ENCODE data around the gene BOLA2B. TPM values are rescaled to one million over a fixed set of nuclear protein-coding genes. Genes with fewer than 3 reads are reported as not detected.

BOLA2B gene
- total and polyA plus RNA-seq, 12 donors, result 38.2 to 226 (median 58.9) TPM

GRCh38 chr16:30145657-30146056 is 47.8 kb downstream of the BOLA2B start:
- peaks cover 0 to 17% (median 0%) of the 10 kb centered on the region in 9 donors for H3K4me1 ChIP-seq
- no peak for DNase-seq
- no peaks in the 10 kb centered on the region for H3K36me3 ChIP-seq
- no peak for ATAC-seq
- WGBS, 2 donors, result 46 to 58% methylated on average over 1 of the region's 1 CpG
- H3K27me3 ChIP-seq, result no peaks in the 10 kb centered on the region
- H3K4me3 ChIP-seq, result no peak overlapping the region
- H3K27ac ChIP-seq, result no peak overlapping the region
- peaks cover 0 to 19% (median 4%) of the 10 kb centered on the region in 11 donors for H3K9me3 ChIP-seq
- no peak for TF ChIP-seq CTCF (IDR thresholded peaks at IDR 0.05)
- intact Hi-C loops (cut with DNase I), result no loop called here

- Histone ChIP-seq H3K27me3 (no peaks in the 10 kb centered on the region), H3K27ac (no peak overlapping the region), H3K4me3 (no peak overlapping the region), H3K4me1 (peaks cover 0 to 20% (median 0%) of the 10 kb centered on the region in 9 donors), H3K36me3 (no peaks in the 10 kb centered on the region), H3K9me3 (peaks cover 0 to 15% (median 4%) of the 10 kb centered on the region in 11 donors)
- ATAC-seq (no peak), DNase-seq (no peak)
- 51 to 96% methylated on average over 1 of the region's 1 CpG for WGBS, 2 donors
- intact Hi-C loops (cut with DNase I), result no loop called here
- no peak for TF ChIP-seq CTCF (IDR thresholded peaks at IDR 0.05)
These were observed 48.5 kb downstream of the BOLA2B start for GRCh38 chr16:30144917-30145316.

- Histone ChIP-seq H3K27me3 (no peaks in the 10 kb centered on the region), H3K36me3 (no peaks in the 10 kb centered on the region), H3K4me1 (peaks cover 0 to 22% (median 0%) of the 10 kb centered on the region in 9 donors), H3K4me3 (no peak overlapping the region), H3K9me3 (peaks cover 0 to 6% (median 4%) of the 10 kb centered on the region in 11 donors), H3K27ac (no peak overlapping the region)
- ATAC-seq (no peak), DNase-seq (no peak)
- TF ChIP-seq CTCF (IDR thresholded peaks at IDR 0.05), result no peak
- intact Hi-C loops (cut with DNase I), result no loop called here
These were observed 49.4 kb downstream of the BOLA2B start for GRCh38 chr16:30144017-30144416.

- no peak for TF ChIP-seq CTCF (IDR thresholded peaks at IDR 0.05)
- no peaks in the 10 kb centered on the region for H3K36me3 ChIP-seq
- no peak overlapping the region for H3K27ac ChIP-seq
- no peaks in the 10 kb centered on the region for H3K9me3 ChIP-seq
- DNase-seq, result no peak
- H3K4me1 ChIP-seq, result peaks cover 0 to 21% (median 0%) of the 10 kb centered on the region in 9 donors
- H3K27me3 ChIP-seq, result no peaks in the 10 kb centered on the region
- intact Hi-C loops (cut with DNase I), result no loop called here
- no peak for ATAC-seq
- no peak overlapping the region for H3K4me3 ChIP-seq
- 57 to 65% methylated on average over 2 of the region's 2 CpGs for WGBS, 2 donors
These were observed 50.1 kb downstream of the BOLA2B start for GRCh38 chr16:30143347-30143702.

Other genes starting within 250 kb of the BOLA2B start
- 100 to 1,000 TPM in 1 of 10 donors, 10 to 100 TPM in 9; 53.0 to 105 (median 67.1) TPM for gene TMEM219, start 231.6 kb downstream of the BOLA2B start, total RNA-seq
- 10 to 100 TPM; 80.4 to 85.9 TPM for gene TMEM219, start 231.6 kb downstream of the BOLA2B start, polyA plus RNA-seq
- 10 to 100 TPM; 27.0 to 40.6 (median 32.7) TPM for gene TAOK2, start 219.8 kb downstream of the BOLA2B start, total RNA-seq
- 10 to 100 TPM; 27.6 to 50.4 TPM for gene TAOK2, start 219.8 kb downstream of the BOLA2B start, polyA plus RNA-seq
- 10 to 100 TPM; 14.4 to 23.2 (median 17.1) TPM for gene HIRIP3, start 198.0 kb downstream of the BOLA2B start, total RNA-seq
- gene HIRIP3, start 198.0 kb downstream of the BOLA2B start, polyA plus RNA-seq, result 10 to 100 TPM; 17.9 to 22.4 TPM
- 10 to 100 TPM; 23.2 to 34.8 (median 30.6) TPM for gene INO80E, start 197.4 kb downstream of the BOLA2B start, total RNA-seq
- gene INO80E, start 197.4 kb downstream of the BOLA2B start, polyA plus RNA-seq, result 10 to 100 TPM; 63.2 to 80.4 TPM
- gene DOC2A, start 182.6 kb downstream of the BOLA2B start, total RNA-seq, result under 1 TPM in 4 of 10 donors, not detected in 6; 0.27 to 0.95 (median 0.48) TPM
- 1 to 10 TPM in 1 of 2 donors, under 1 TPM in 1; 0.41 to 2.7 TPM for gene DOC2A, start 182.6 kb downstream of the BOLA2B start, polyA plus RNA-seq
- gene C16orf92, start 170.5 kb downstream of the BOLA2B start, total RNA-seq, result not detected
- gene C16orf92, start 170.5 kb downstream of the BOLA2B start, polyA plus RNA-seq, result not detected
- gene TLCD3B, start 162.4 kb downstream of the BOLA2B start, total RNA-seq, result not detected
- under 1 TPM in 1 of 2 donors, not detected in 1; 0.29 TPM for gene TLCD3B, start 162.4 kb downstream of the BOLA2B start, polyA plus RNA-seq
- 1,000 to 10,000 TPM; 3,057 to 4,582 (median 3,914) TPM for gene ALDOA, start 127.9 kb downstream of the BOLA2B start, total RNA-seq
- gene ALDOA, start 127.9 kb downstream of the BOLA2B start, polyA plus RNA-seq, result 1,000 to 10,000 TPM; 2,873 to 3,079 TPM
- gene PPP4C, start 117.7 kb downstream of the BOLA2B start, total RNA-seq, result 10 to 100 TPM; 35.2 to 50.0 (median 42.4) TPM
- gene PPP4C, start 117.7 kb downstream of the BOLA2B start, polyA plus RNA-seq, result 10 to 100 TPM; 34.5 to 82.1 TPM
- gene TBX6, start 101.7 kb downstream of the BOLA2B start, total RNA-seq, result 1 to 10 TPM in 1 of 10 donors, under 1 TPM in 9; 0.28 to 1.4 (median 0.57) TPM
- 1 to 10 TPM in 1 of 2 donors, under 1 TPM in 1; 0.28 to 1.7 TPM for gene TBX6, start 101.7 kb downstream of the BOLA2B start, polyA plus RNA-seq
- gene YPEL3, start 97.5 kb downstream of the BOLA2B start, total RNA-seq, result 100 to 1,000 TPM in 1 of 10 donors, 10 to 100 TPM in 9; 31.5 to 117 (median 42.6) TPM
- gene YPEL3, start 97.5 kb downstream of the BOLA2B start, polyA plus RNA-seq, result 100 to 1,000 TPM in 1 of 2 donors, 10 to 100 TPM in 1; 75.5 to 203 TPM
- 1 to 10 TPM in 9 of 10 donors, under 1 TPM in 1; 0.85 to 3.6 (median 1.5) TPM for gene GDPD3, start 80.1 kb downstream of the BOLA2B start, total RNA-seq
- gene GDPD3, start 80.1 kb downstream of the BOLA2B start, polyA plus RNA-seq, result 1 to 10 TPM; 1.2 to 6.4 TPM
- 10 to 100 TPM; 40.9 to 65.2 (median 51.8) TPM for gene MAPK3, start 70.4 kb downstream of the BOLA2B start, total RNA-seq
- gene MAPK3, start 70.4 kb downstream of the BOLA2B start, polyA plus RNA-seq, result 10 to 100 TPM; 39.9 to 56.3 TPM
- 10 to 100 TPM in 3 of 10 donors, 1 to 10 TPM in 7; 3.3 to 54.6 (median 5.5) TPM for gene CORO1A, start 10.1 kb downstream of the BOLA2B start, total RNA-seq
- 10 to 100 TPM; 11.5 to 15.3 TPM for gene CORO1A, start 10.1 kb downstream of the BOLA2B start, polyA plus RNA-seq
- 10 to 100 TPM in 8 of 10 donors, 1 to 10 TPM in 2; 8.3 to 29.0 (median 17.7) TPM for gene SLX1A, start 209 bp upstream of the BOLA2B start, total RNA-seq
- 10 to 100 TPM; 56.6 to 57.8 TPM for gene SLX1A, start 209 bp upstream of the BOLA2B start, polyA plus RNA-seq
- gene SULT1A3, start 5.6 kb upstream of the BOLA2B start, total RNA-seq, result 10 to 100 TPM in 2 of 10 donors, 1 to 10 TPM in 7, under 1 TPM in 1; 0.59 to 14.5 (median 5.9) TPM
- 10 to 100 TPM in 1 of 2 donors, 1 to 10 TPM in 1; 9.8 to 35.0 TPM for gene SULT1A3, start 5.6 kb upstream of the BOLA2B start, polyA plus RNA-seq
- 1 to 10 TPM in 8 of 10 donors, not detected in 2; 2.5 to 8.2 (median 4.6) TPM for gene NPIPB13, start 54.8 kb upstream of the BOLA2B start, total RNA-seq
- gene NPIPB13, start 54.8 kb upstream of the BOLA2B start, polyA plus RNA-seq, result 1 to 10 TPM; 2.0 to 9.8 TPM
- 10 to 100 TPM; 34.9 to 48.8 (median 38.8) TPM for gene CD2BP2, start 161.6 kb upstream of the BOLA2B start, total RNA-seq
- gene CD2BP2, start 161.6 kb upstream of the BOLA2B start, polyA plus RNA-seq, result 10 to 100 TPM; 19.9 to 47.7 TPM
- 10 to 100 TPM; 18.0 to 27.7 (median 22.2) TPM for gene TBC1D10B, start 176.8 kb upstream of the BOLA2B start, total RNA-seq
- gene TBC1D10B, start 176.8 kb upstream of the BOLA2B start, polyA plus RNA-seq, result 10 to 100 TPM; 25.1 to 30.0 TPM
- gene MYL11, start 181.1 kb upstream of the BOLA2B start, total RNA-seq, result not detected
- gene MYL11, start 181.1 kb upstream of the BOLA2B start, polyA plus RNA-seq, result 1 to 10 TPM in 1 of 2 donors, under 1 TPM in 1; 0.41 to 3.7 TPM
- gene SEPTIN1, start 188.9 kb upstream of the BOLA2B start, total RNA-seq, result 1 to 10 TPM in 9 of 10 donors, under 1 TPM in 1; 0.97 to 6.8 (median 1.4) TPM
- 1 to 10 TPM in 1 of 2 donors, under 1 TPM in 1; 0.78 to 3.4 TPM for gene SEPTIN1, start 188.9 kb upstream of the BOLA2B start, polyA plus RNA-seq
- gene ZNF48, start 201.8 kb upstream of the BOLA2B start, total RNA-seq, result 1 to 10 TPM; 3.2 to 6.6 (median 5.4) TPM
- 1 to 10 TPM; 2.2 to 8.0 TPM for gene ZNF48, start 201.8 kb upstream of the BOLA2B start, polyA plus RNA-seq
- gene ZNF771, start 213.9 kb upstream of the BOLA2B start, total RNA-seq, result 1 to 10 TPM; 3.8 to 9.0 (median 5.1) TPM
- gene ZNF771, start 213.9 kb upstream of the BOLA2B start, polyA plus RNA-seq, result 10 to 100 TPM in 1 of 2 donors, 1 to 10 TPM in 1; 5.0 to 23.2 TPM
- gene DCTPP1, start 236.4 kb upstream of the BOLA2B start, total RNA-seq, result 10 to 100 TPM; 22.8 to 39.9 (median 29.7) TPM
- 10 to 100 TPM; 12.0 to 42.6 TPM for gene DCTPP1, start 236.4 kb upstream of the BOLA2B start, polyA plus RNA-seq